BLaER1 (cell line): ENCODE measurements around the gene SORT1.

ENCODE experiments used
- H3K27ac ChIP-seq: shearing (Covaris generic); formaldehyde crosslinking; 2 replicates; pipeline ENCODE4 v1.8.1; 2022
- H3K27me3 ChIP-seq: shearing (Covaris generic); formaldehyde crosslinking; 2 replicates; pipeline ENCODE4 v1.8.1; 2022
- H3K36me3 ChIP-seq: shearing (Covaris generic); formaldehyde crosslinking; 2 replicates; pipeline ENCODE4 v1.8.1; 2022
- H3K4me1 ChIP-seq: shearing (Covaris generic); formaldehyde crosslinking; 2 replicates; pipeline ENCODE4 v1.8.1; 2022
- H3K4me2 ChIP-seq: shearing (Covaris generic); formaldehyde crosslinking; 2 replicates; pipeline ENCODE4 v1.8.1; 2022
- H3K4me3 ChIP-seq: shearing (Covaris generic); formaldehyde crosslinking; 2 replicates; pipeline ENCODE4 v1.8.1; 2022
- H3K9ac ChIP-seq: shearing (Covaris generic); formaldehyde crosslinking; 2 replicates; pipeline ENCODE4 v1.8.1; 2022
- H3K9me3 ChIP-seq: shearing (Covaris generic); formaldehyde crosslinking; 2 replicates; pipeline ENCODE4 v1.8.1; 2022
- H4K20me1 ChIP-seq: shearing (Covaris generic); formaldehyde crosslinking; 2 replicates; pipeline ENCODE4 v1.8.1; 2022
- Cebpa-rat ChIP-seq: shearing (Covaris generic); IDR thresholded peaks from 2 replicates; pipeline ENCODE4 v1.8.1; 2022

SORT1 gene

DNA sequence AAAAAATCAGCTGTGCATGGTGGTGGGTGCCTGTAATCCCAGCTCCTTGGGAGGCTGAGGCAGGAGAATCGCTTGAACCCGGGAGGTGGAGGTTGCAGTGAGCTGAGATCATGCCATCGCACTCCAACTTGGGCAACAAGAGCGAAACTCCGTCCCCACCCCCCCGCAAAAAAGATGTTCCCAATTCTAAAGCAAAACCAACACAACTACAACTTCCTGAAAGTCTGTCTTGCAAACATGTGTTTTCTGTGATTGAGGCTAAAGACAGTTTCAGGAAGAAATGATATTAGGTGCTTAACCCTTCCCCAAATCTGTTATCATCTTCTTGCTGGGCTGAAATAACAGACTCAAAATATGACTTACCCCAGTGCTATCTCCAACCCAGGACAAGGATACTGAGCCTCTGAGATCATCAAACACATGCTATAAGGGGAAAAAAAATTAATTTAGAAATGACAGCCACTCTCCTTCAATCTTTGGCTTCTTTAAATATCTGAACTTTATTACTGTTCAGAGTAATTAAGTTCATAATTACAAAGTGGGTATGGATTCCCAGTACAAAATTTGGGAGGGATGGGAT lies 28.5 kb downstream of the SORT1 start:
- H3K4me2 ChIP-seq = peak overlapping the region; percentile 47
- no peaks in the 10 kb centered on the region for H4K20me1 ChIP-seq
- H3K9me3 ChIP-seq = no peaks in the 10 kb centered on the region
- no peak overlapping the region for H3K4me3 ChIP-seq
- H3K27me3 ChIP-seq = no peaks in the 10 kb centered on the region
- no peak overlapping the region for H3K9ac ChIP-seq
- peaks cover 48% of the 10 kb centered on the region for H3K4me1 ChIP-seq
- TF ChIP-seq Cebpa-rat = no peak
- peaks cover 12% of the 10 kb centered on the region for H3K36me3 ChIP-seq
- H3K27ac ChIP-seq = no peak overlapping the region

DNA sequence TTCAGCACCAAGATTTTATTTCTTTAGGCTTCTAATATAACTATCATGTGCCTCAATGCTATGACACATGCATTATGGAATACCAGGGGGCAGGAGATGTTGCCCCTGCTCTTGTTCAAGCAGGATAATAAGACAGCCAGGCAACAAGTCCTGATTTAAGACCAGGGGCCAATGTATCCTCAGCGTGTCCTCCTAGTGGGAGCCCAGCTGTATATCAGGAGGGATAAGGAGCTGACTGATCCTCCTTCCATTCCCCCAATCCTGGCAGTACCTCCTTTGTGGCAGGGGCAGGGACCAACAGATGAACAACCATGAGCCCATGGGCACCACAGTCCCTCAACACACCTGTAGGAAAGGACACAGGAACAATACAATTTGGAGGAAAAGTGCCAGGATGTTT lies 29.3 kb downstream of the SORT1 start:
- H3K9me3 ChIP-seq = no peaks in the 10 kb centered on the region
- no peak overlapping the region for H3K27ac ChIP-seq
- no peak for TF ChIP-seq Cebpa-rat
- no peaks in the 10 kb centered on the region for H4K20me1 ChIP-seq
- peak overlapping the region; percentile 47 for H3K4me2 ChIP-seq
- H3K9ac ChIP-seq = no peak overlapping the region
- peaks cover 12% of the 10 kb centered on the region for H3K36me3 ChIP-seq
- H3K27me3 ChIP-seq = no peaks in the 10 kb centered on the region
- no peak overlapping the region for H3K4me3 ChIP-seq
- H3K4me1 ChIP-seq = peaks cover 43% of the 10 kb centered on the region

DNA sequence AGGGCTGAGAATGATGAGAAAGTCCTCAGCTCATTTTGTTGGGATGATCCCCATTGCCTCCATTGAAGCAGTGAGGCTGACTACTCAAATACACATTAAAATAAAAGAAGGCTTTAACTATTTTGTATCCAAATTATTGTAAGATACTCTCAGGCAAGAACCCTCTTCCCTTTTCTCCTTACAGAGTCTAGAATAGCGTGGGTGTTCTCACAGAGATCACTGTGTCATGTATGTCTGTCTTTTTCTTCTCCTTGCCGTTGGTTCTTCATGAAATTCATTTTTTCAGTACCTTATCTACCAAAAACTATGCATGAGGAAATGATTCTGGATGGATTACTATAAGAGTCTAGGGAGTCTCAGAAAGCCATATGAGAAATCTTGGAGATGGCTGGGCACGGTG lies 30.1 kb downstream of the SORT1 start:
- H3K4me2 ChIP-seq = no peak overlapping the region
- H4K20me1 ChIP-seq = no peaks in the 10 kb centered on the region
- H3K4me1 ChIP-seq = peaks cover 35% of the 10 kb centered on the region
- H3K36me3 ChIP-seq = peaks cover 12% of the 10 kb centered on the region
- H3K27ac ChIP-seq = no peak overlapping the region
- H3K9me3 ChIP-seq = no peaks in the 10 kb centered on the region
- no peak overlapping the region for H3K9ac ChIP-seq
- TF ChIP-seq Cebpa-rat = no peak
- H3K27me3 ChIP-seq = no peaks in the 10 kb centered on the region
- no peak overlapping the region for H3K4me3 ChIP-seq

DNA sequence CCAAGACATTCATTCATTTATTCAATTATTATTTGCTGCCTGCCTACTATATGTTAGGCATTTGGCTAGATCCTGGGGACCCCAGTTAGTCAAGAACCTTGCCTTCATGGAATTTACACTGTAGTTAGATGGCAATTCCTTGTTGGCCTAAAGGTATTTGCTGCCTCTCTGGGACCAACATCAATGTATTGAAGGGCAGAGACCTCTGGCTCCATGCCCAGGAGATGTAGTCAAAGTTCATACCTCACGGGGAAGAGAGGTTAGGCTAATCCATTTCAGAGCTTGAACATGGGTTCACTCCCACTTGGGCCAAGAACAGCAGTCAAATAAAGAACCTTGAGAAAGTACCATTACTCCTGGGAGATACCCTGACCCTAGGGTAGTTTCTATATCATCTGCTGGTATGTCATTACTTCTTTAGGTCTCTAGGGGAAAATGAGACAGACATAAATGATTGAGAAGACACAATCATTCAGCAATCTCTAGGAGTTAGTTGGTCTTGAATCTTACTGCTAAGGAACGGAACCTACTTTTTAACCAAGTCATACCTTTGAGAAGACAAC lies 32.0 kb downstream of the SORT1 start:
- H3K4me2 ChIP-seq = no peak overlapping the region

DNA sequence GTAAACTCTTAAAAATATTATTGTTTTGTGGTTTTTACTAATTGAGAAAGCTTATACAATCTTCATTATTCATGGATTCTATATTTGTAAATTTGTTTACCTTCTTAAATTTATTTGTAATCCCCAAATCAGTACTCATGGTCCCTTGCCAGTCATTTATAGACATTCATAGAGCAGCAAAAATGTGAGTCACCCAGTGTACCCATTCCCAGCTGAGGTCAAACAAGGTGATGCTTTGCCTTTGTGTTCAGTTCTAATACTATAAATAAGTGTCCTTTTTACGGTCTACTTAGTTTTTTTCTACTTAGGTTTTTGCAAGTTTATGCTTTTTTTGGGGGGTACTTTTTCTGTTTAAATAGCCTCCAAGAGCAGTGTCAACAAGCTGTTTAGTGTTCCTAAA lies 36.1 kb downstream of the SORT1 start:
- H3K27me3 ChIP-seq = no peaks in the 10 kb centered on the region
- H4K20me1 ChIP-seq = no peaks in the 10 kb centered on the region
- no peak overlapping the region for H3K4me2 ChIP-seq

More for the DNA sequence above, 32.0 kb downstream of the SORT1 start:
- no peak for TF ChIP-seq Cebpa-rat
- no peaks in the 10 kb centered on the region for H3K9me3 ChIP-seq
- peaks cover 24% of the 10 kb centered on the region for H3K4me1 ChIP-seq
- H3K27ac ChIP-seq = no peak overlapping the region
- H3K27me3 ChIP-seq = no peaks in the 10 kb centered on the region
- H3K4me3 ChIP-seq = no peak overlapping the region
- H3K9ac ChIP-seq = no peak overlapping the region
- peaks cover 12% of the 10 kb centered on the region for H3K36me3 ChIP-seq
- no peaks in the 10 kb centered on the region for H4K20me1 ChIP-seq

DNA sequence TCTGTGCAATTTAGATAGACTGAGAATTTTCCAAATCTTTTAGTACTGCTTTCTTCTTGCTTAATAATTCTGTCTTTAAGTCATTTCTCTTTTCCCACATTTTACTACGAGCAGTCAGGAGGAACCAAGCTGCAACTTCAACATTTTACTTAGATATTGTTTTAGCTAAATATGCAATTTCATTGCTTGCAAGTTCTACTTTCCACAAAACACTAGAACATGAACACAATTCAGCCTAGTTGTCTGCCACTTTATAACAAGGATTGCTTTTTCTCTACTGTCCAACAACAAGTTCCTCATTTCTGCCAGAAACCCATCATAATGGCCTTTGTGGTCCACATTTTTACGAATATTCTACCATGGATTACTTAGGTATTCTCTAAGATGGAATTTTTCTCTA lies 36.6 kb downstream of the SORT1 start:
- H3K9ac ChIP-seq = no peak overlapping the region
- no peak for TF ChIP-seq Cebpa-rat
- no peaks in the 10 kb centered on the region for H3K9me3 ChIP-seq
- no peak overlapping the region for H3K4me3 ChIP-seq
- H4K20me1 ChIP-seq = no peaks in the 10 kb centered on the region
- H3K4me2 ChIP-seq = no peak overlapping the region
- no peaks in the 10 kb centered on the region; the same call in 1 of the 2 replicates for H3K36me3 ChIP-seq
- no peaks in the 10 kb centered on the region for H3K4me1 ChIP-seq
- no peaks in the 10 kb centered on the region for H3K27me3 ChIP-seq
- H3K27ac ChIP-seq = no peak overlapping the region

More for the DNA sequence above, 36.1 kb downstream of the SORT1 start:
- Histone ChIP-seq H3K9ac (no peak overlapping the region), H3K36me3 (peaks cover 5% of the 10 kb centered on the region), H3K4me3 (no peak overlapping the region), H3K27ac (no peak overlapping the region), H3K9me3 (no peaks in the 10 kb centered on the region), H3K4me1 (no peaks in the 10 kb centered on the region)
- TF ChIP-seq Cebpa-rat = no peak

DNA sequence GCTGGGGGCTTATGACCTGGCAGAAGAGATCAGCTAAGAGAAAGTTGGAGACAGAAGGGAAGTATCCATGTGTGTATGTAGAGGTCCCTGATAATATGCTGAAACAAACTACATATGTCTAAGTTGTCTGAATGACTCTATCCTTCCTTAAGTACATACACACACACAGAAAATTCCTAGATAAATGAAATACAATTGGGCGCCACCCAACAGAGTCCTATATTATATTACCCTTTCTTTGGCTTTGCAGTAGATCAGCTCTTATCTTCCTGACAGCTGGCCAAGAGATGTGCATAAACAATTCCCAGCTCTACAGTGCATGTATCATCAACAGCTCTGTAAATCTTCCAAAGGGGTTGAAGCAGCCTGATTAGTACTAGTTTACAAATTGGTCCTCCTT lies 40.1 kb downstream of the SORT1 start:
- Histone ChIP-seq H3K4me1 (no peaks in the 10 kb centered on the region), H3K4me3 (no peak overlapping the region), H3K27ac (no peak overlapping the region), H3K9ac (no peak overlapping the region), H3K27me3 (no peaks in the 10 kb centered on the region), H3K36me3 (no peaks in the 10 kb centered on the region), H4K20me1 (no peaks in the 10 kb centered on the region), H3K4me2 (no peak overlapping the region), H3K9me3 (no peaks in the 10 kb centered on the region)
- no peak for TF ChIP-seq Cebpa-rat

DNA sequence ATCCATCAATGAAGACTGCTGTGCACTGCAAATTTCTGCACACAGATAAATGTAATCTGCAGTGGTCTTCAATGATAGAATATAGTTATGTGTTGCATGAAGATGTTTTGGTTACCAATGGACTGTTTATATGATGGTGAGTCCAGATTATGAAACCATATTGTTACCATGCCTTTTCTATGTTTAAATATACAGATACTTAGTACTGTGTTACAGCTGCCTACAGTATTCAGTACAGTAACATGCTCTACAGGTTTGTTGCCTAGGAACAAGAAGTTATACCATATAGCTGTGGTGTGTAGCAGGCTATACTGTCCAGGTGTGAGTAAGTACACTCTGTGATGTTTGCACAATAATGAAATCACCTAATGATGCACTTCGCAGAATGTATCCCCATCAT lies 40.8 kb downstream of the SORT1 start:
- Histone ChIP-seq H3K9me3 (no peaks in the 10 kb centered on the region), H3K9ac (no peak overlapping the region), H3K4me2 (no peak overlapping the region), H3K4me1 (no peaks in the 10 kb centered on the region), H3K27me3 (no peaks in the 10 kb centered on the region), H4K20me1 (no peaks in the 10 kb centered on the region), H3K27ac (no peak overlapping the region), H3K36me3 (no peaks in the 10 kb centered on the region), H3K4me3 (no peak overlapping the region)
- no peak for TF ChIP-seq Cebpa-rat

DNA sequence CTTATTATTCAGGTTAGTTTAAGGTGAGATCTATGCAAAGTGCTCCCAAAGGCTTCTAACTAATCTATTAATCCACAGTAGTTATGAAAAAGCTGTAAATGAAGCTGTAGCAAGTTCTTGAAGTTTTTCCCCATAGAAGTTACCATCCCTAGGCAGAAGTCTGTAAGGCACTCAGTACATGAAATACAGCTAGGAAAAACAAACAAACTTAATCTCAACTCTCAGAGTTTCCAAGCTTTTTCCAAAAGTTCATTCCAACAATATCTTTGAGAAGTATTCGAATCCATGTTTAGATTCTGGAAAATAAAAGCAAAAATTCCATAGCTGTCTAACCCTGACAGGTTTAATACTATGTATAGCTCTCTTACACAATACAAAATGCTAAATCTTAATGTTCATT lies 41.2 kb downstream of the SORT1 start:
- no peaks in the 10 kb centered on the region for H3K27me3 ChIP-seq
- no peak for TF ChIP-seq Cebpa-rat
- H3K27ac ChIP-seq = no peak overlapping the region
- H3K4me2 ChIP-seq = no peak overlapping the region
- H4K20me1 ChIP-seq = no peaks in the 10 kb centered on the region
- H3K4me1 ChIP-seq = no peaks in the 10 kb centered on the region
- H3K9me3 ChIP-seq = no peaks in the 10 kb centered on the region
- H3K9ac ChIP-seq = no peak overlapping the region
- H3K4me3 ChIP-seq = no peak overlapping the region
- H3K36me3 ChIP-seq = no peaks in the 10 kb centered on the region

DNA sequence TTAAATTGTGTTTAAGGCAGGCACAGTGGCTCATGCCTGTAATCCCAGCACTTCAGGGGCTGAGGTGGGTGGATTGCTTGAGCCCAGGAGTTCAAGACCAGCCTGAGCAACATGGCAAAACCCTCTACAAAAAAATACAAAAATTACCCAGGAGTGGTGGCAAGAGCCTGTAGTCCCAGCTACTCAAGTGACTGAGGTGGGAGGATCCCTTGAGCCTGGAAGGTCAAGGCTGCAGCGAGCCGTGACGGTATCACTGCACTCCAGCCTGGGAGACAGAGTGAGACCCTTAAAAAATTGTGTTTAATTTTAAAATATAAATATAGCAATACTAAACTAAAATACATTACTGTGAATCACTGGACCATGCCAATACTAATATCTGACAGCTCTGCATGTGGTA lies 42.8 kb downstream of the SORT1 start:
- Histone ChIP-seq H3K9ac (no peak overlapping the region), H3K9me3 (no peaks in the 10 kb centered on the region), H3K36me3 (peaks cover 13% of the 10 kb centered on the region; the same call in 1 of the 2 replicates), H3K4me3 (no peak overlapping the region), H3K4me1 (no peaks in the 10 kb centered on the region), H3K27ac (no peak overlapping the region), H3K27me3 (no peaks in the 10 kb centered on the region), H3K4me2 (no peak overlapping the region), H4K20me1 (no peaks in the 10 kb centered on the region)
- TF ChIP-seq Cebpa-rat = no peak

DNA sequence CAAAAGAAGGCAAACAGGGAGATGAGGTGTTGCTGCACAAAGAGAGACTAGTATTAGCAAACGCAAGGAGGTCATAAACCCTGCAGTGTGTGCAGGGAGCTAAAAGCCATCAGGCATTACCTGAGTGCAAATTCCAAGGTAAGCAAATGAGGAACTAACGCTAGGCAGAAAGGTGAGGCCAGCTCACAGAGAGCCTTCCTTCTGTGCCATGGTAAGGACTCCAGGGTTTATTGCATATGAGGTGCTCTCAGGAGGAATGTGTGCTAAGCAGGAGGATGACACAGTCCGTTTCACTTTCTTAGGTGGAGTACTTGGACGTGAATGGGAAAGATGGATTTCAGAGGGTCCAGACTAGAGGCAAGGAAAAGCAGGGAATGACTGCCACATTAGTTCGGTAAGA lies 46.3 kb downstream of the SORT1 start:
- peaks cover 13% of the 10 kb centered on the region; the same call in 1 of the 2 replicates for H3K36me3 ChIP-seq
- H3K9ac ChIP-seq = no peak overlapping the region
- no peaks in the 10 kb centered on the region for H4K20me1 ChIP-seq
- no peak for TF ChIP-seq Cebpa-rat
- no peaks in the 10 kb centered on the region for H3K9me3 ChIP-seq
- no peaks in the 10 kb centered on the region for H3K4me1 ChIP-seq
- no peaks in the 10 kb centered on the region for H3K27me3 ChIP-seq
- H3K27ac ChIP-seq = no peak overlapping the region
- H3K4me2 ChIP-seq = no peak overlapping the region
- H3K4me3 ChIP-seq = no peak overlapping the region
